ENCODE results near the gene HFE. TPM values are rescaled to one million over a fixed set of nuclear protein-coding genes. Genes with fewer than 3 reads are reported as not detected.

HFE gene, protein sequence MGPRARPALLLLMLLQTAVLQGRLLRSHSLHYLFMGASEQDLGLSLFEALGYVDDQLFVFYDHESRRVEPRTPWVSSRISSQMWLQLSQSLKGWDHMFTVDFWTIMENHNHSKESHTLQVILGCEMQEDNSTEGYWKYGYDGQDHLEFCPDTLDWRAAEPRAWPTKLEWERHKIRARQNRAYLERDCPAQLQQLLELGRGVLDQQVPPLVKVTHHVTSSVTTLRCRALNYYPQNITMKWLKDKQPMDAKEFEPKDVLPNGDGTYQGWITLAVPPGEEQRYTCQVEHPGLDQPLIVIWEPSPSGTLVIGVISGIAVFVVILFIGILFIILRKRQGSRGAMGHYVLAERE
- polyA plus RNA-seq (13.8 to 18.6 TPM (median 18.4 TPM) in 3 replicates), polyA minus RNA-seq (16.8 to 21.1 TPM (median 19.5 TPM) in 3 replicates)
- polyA plus RNA-seq (2011; ENCODE audit: low read depth), result 1.8 TPM
- polyA plus RNA-seq (2011; cell fraction: cytosol; rRNA removed), result 4.8 and 5.8 TPM in 2 replicates
- polyA plus RNA-seq (2011; cell fraction: nucleus; rRNA removed), result 22.5 and 22.9 TPM in 2 replicates
- 3.0 and 11.8 TPM in 2 replicates for polyA plus RNA-seq (2012; ENCODE audit: low replicate concordance)
- 13.0 TPM for polyA minus RNA-seq (2011; cell fraction: cytosol; rRNA and poly(A)+ RNA removed)
- polyA minus RNA-seq (2011; cell fraction: nucleus; rRNA and poly(A)+ RNA removed), result 19.5 and 31.3 TPM in 2 replicates

GRCh38 chr6:26087284-26088115, at the start of gene HFE:
HFE (plus strand) TSS chr6:26087429; CDS start chr6:26087441, 12 bp downstream.
- peak; percentile 17 for FAIRE-seq

DNA sequence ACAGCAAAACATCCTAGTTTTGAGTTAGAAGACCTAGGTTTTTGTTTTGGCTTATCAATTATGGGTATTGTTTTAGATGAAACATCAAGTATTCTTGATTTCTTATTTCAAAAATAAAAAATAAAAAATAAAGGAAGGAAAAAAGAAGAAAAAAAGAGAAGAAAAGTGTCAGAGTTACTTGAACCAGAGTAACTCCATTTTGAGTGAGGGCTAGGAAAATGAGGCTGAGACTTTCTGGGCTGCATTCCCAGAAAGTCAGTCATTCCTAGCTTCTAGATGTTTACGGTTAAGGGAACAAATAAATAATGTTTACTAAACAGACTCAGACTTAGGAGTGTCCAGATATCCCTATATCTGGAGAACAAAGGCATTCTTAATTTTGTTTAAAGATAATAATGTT, 45.3 kb upstream of the HFE start:
- no peak overlapping the region for H3K9ac ChIP-seq (ENCODE audit: control insufficient read depth, extremely low read depth, insufficient read depth, low read length)
- no peaks in the 10 kb centered on the region for H3K27me3 ChIP-seq (ENCODE audit: control insufficient read depth, extremely low read depth, insufficient read depth, low read length)
- no peak for DNase-seq (ENCODE audit: low read depth, low spot score)
- H4K20me1 ChIP-seq (ENCODE audit: control insufficient read depth, extremely low read depth, insufficient read depth, low read length), result no peaks in the 10 kb centered on the region
- no peak overlapping the region for H3K4me3 ChIP-seq (ENCODE audit: control insufficient read depth in 2 of 3, extremely low read depth in 1 of 3, insufficient read depth in 2 of 3, low read depth in 1 of 3, low read length in 3 of 3)
- peaks cover 32% of the 10 kb centered on the region for H3K4me1 ChIP-seq (ENCODE audit: control insufficient read depth, extremely low read depth, insufficient read depth, low read length)
- no peaks in the 10 kb centered on the region for H3K9me3 ChIP-seq (ENCODE audit: control insufficient read depth, low read depth, low read length)
- no peak for TF ChIP-seq EZH2 (IDR thresholded peaks at IDR 0.05; ENCODE audit: low read length)
- TF ChIP-seq CTCF (optimal IDR thresholded peaks at IDR 0.05 in 1 of 3, IDR thresholded peaks at IDR 0.05 in 1 of 3, conservative IDR thresholded peaks at IDR 0.05 in 1 of 3; ENCODE audit: extremely low read depth in 1 of 3, insufficient read depth in 2 of 3, low read length in 3 of 3), result no peak
- no peak overlapping the region for H2AFZ ChIP-seq (ENCODE audit: control insufficient read depth, low read length)
- no peaks in the 10 kb centered on the region for H3K79me2 ChIP-seq (ENCODE audit: control insufficient read depth, insufficient read depth, low read length)
- no peak for FAIRE-seq
- H3K27ac ChIP-seq (ENCODE audit: control insufficient read depth, insufficient read depth, low read length), result no peak overlapping the region
- no peaks in the 10 kb centered on the region for H3K36me3 ChIP-seq (ENCODE audit: control insufficient read depth in 2 of 2, extremely low read depth in 1 of 2, insufficient read depth in 2 of 2, low read length in 2 of 2)
- dilution Hi-C loops (cut with MboI; ENCODE audit: extremely low pct_ligation_motif_present, low sequenced_read_pairs), result no loop called here
- no peak overlapping the region for H3K4me2 ChIP-seq (ENCODE audit: control insufficient read depth, extremely low read depth, insufficient read depth, low read depth, low read length)
- no peaks in the 10 kb centered on the region for H3K9me1 ChIP-seq (ENCODE audit: control insufficient read depth, extremely low read depth, insufficient read depth, low read length)

More at GRCh38 chr6:26087284-26088115, at the start of gene HFE:
- peaks cover 9% of the 10 kb centered on the region for H3K4me1 ChIP-seq (ENCODE audit: control insufficient read depth, extremely low read depth, insufficient read depth, low read length)
- peak within 1 kb of the TSS; percentile 82 for H3K27ac ChIP-seq (ENCODE audit: control insufficient read depth, insufficient read depth, low read length)
- dilution Hi-C loops (cut with MboI; ENCODE audit: extremely low pct_ligation_motif_present, low sequenced_read_pairs), result no loop called here
- no peaks in the 10 kb centered on the region for H3K79me2 ChIP-seq (ENCODE audit: control insufficient read depth, insufficient read depth, low read length)
- H2AFZ ChIP-seq (ENCODE audit: control insufficient read depth, low read length), result peak within 1 kb of the TSS; percentile 93
- H3K9me1 ChIP-seq (ENCODE audit: control insufficient read depth, extremely low read depth, insufficient read depth, low read length), result no peaks in the 10 kb centered on the region
- TF ChIP-seq CTCF (optimal IDR thresholded peaks at IDR 0.05 in 1 of 3, IDR thresholded peaks at IDR 0.05 in 1 of 3, conservative IDR thresholded peaks at IDR 0.05 in 1 of 3; ENCODE audit: extremely low read depth in 1 of 3, insufficient read depth in 2 of 3, low read length in 3 of 3) (peak in 1 of 3 experiments; percentile 21), EZH2 (IDR thresholded peaks at IDR 0.05; ENCODE audit: low read length) (no peak)
- H3K27me3 ChIP-seq (ENCODE audit: control insufficient read depth, extremely low read depth, insufficient read depth, low read length), result no peaks in the 10 kb centered on the region
- peak within 1 kb of the TSS; percentile 98 for H3K4me2 ChIP-seq (ENCODE audit: control insufficient read depth, extremely low read depth, insufficient read depth, low read depth, low read length)
- peak within 1 kb of the TSS; percentile 88 for H3K9ac ChIP-seq (ENCODE audit: control insufficient read depth, extremely low read depth, insufficient read depth, low read length)
- no peaks in the 10 kb centered on the region for H4K20me1 ChIP-seq (ENCODE audit: control insufficient read depth, extremely low read depth, insufficient read depth, low read length)
- peak within 1 kb of the TSS; percentile 66 to 93 (median 85) for H3K4me3 ChIP-seq (ENCODE audit: control insufficient read depth in 2 of 3, extremely low read depth in 1 of 3, insufficient read depth in 2 of 3, low read depth in 1 of 3, low read length in 3 of 3)
- no peaks in the 10 kb centered on the region for H3K9me3 ChIP-seq (ENCODE audit: control insufficient read depth, low read depth, low read length)
- peaks cover 4% of the 10 kb centered on the region in 2 experiments for H3K36me3 ChIP-seq (ENCODE audit: control insufficient read depth in 2 of 2, extremely low read depth in 1 of 2, insufficient read depth in 2 of 2, low read length in 2 of 2)
- DNase-seq (ENCODE audit: low read depth, low spot score), result no peak

All from keratinocyte (primary cell).